HL-60 (cell line): ENCODE results near the gene PAWR.

ENCODE experiments used
- DNase-seq, 2 experiments: peaks; one replicate each; pipeline ENCODE4 v3.0.0-alpha.2; 2010 to 2020; ENCODE audit warnings: low read depth in 1 of 2, low spot score in 1 of 2
- H3K27ac ChIP-seq: fragments of 250-450 bp; sonication (Bioruptor Pico); replicated peaks from 2 replicates; pipeline ENCODE4 v1.5.1; 2020; ENCODE audit warnings: mild to moderate bottlenecking, moderate library complexity
- H3K27me3 ChIP-seq: fragments of 250-450 bp; sonication (Bioruptor Pico); 2 replicates; pipeline ENCODE4 v1.5.1; 2021; ENCODE audit warnings: mild to moderate bottlenecking, moderate library complexity; ENCODE audit not compliant: insufficient read depth, poor library complexity, severe bottlenecking
- H3K4me3 ChIP-seq: replicated peaks from 2 replicates; pipeline ENCODE4 v1.5.1; 2011; ENCODE audit warnings: mild to moderate bottlenecking, control low read depth, low read length; ENCODE audit not compliant: insufficient read depth
- CTCF ChIP-seq: IDR thresholded peaks from one replicate; pipeline ENCODE4 v1.5.1; 2011; ENCODE audit warnings: low read length, control low read depth, inconsistent platforms; ENCODE audit not compliant: insufficient read depth
- GABPA ChIP-seq: IDR thresholded peaks from 2 replicates; pipeline ENCODE4 v1.6.1; 2012; ENCODE audit warnings: low read depth
- POLR2AphosphoS5 ChIP-seq: IDR thresholded peaks from 2 replicates; pipeline ENCODE4 v1.6.1; 2012; ENCODE audit warnings: low read depth
- REST ChIP-seq: IDR thresholded peaks from 2 replicates; pipeline ENCODE4 v1.6.1; 2012; ENCODE audit warnings: low read depth; ENCODE audit not compliant: insufficient replicate concordance
- SPI1 ChIP-seq: IDR thresholded peaks from 2 replicates; pipeline ENCODE4 v1.6.1; 2012; ENCODE audit warnings: low read depth, mild to moderate bottlenecking, borderline replicate concordance

The PAWR gene

GRCh38 chr12:79665212-79665887 lies 25.4 kb downstream of the PAWR start:
- Histone ChIP-seq H3K4me3 (no peak overlapping the region), H3K27ac (no peak overlapping the region), H3K27me3 (no peaks in the 10 kb centered on the region)
- TF ChIP-seq REST (no peak), CTCF (no peak), GABPA (no peak)
- no peak for DNase-seq

- Histone ChIP-seq H3K4me3 (no peak overlapping the region), H3K27me3 (no peaks in the 10 kb centered on the region), H3K27ac (no peak overlapping the region)
- TF ChIP-seq POLR2AphosphoS5 (no peak), REST (no peak), SPI1 (no peak), GABPA (no peak), CTCF (no peak)
- DNase-seq: no peak
Observed at GRCh38 chr12:79664518-79664917, 26.2 kb downstream of the PAWR start.

- DNase-seq: no peak
- TF ChIP-seq GABPA (no peak), POLR2AphosphoS5 (no peak), CTCF (no peak)
- H3K27ac ChIP-seq: no peak overlapping the region
- H3K27me3 ChIP-seq: no peaks in the 10 kb centered on the region
- H3K4me3 ChIP-seq: no peak overlapping the region
Observed at GRCh38 chr12:79662046-79662811, 28.5 kb downstream of the PAWR start.

- Histone ChIP-seq H3K27ac (no peak overlapping the region), H3K4me3 (no peak overlapping the region), H3K27me3 (no peaks in the 10 kb centered on the region)
- no peak for DNase-seq
- TF ChIP-seq SPI1 (no peak), GABPA (no peak)
Observed at GRCh38 chr12:79661629-79662028, 29.1 kb downstream of the PAWR start.
